Cardiac septum (tissue), 1 donor: ENCODE measurements around the gene RGL2. TPM values are rescaled to one million over a fixed set of nuclear protein-coding genes. Genes with fewer than 3 reads are reported as not detected.
"Not testable (repeated sequence)": the region's sequence is repeated elsewhere in the genome, so short reads cannot be mapped to it uniquely, and the experiment has no call there.

Experiments
- DNase-seq: peaks from one replicate; pipeline ENCODE4 v3.0.0-alpha.2; 2020; ENCODE audit warnings: low spot score
- intact Hi-C: fragments of 100-400 bp; cut with DNase I; formaldehyde crosslinking; loops from one replicate; pipeline ENCODE4 v1.14.0; 2022
- total RNA-seq: library from RNA; stranded (reverse); fragmentation: NEBNext Ultra II Directional; extraction: Animal tissue kit (Norgen Biotek cat#: 25700); gene quantifications from one replicate; pipeline ENCODE4 v1.2.1, GENCODE V29; 2021
- donor health status: DM: no; HTN: no; CAD: no.

Gene RGL2
- total RNA-seq, 1 donor from 2014 or later: 46.9 TPM

DNA sequence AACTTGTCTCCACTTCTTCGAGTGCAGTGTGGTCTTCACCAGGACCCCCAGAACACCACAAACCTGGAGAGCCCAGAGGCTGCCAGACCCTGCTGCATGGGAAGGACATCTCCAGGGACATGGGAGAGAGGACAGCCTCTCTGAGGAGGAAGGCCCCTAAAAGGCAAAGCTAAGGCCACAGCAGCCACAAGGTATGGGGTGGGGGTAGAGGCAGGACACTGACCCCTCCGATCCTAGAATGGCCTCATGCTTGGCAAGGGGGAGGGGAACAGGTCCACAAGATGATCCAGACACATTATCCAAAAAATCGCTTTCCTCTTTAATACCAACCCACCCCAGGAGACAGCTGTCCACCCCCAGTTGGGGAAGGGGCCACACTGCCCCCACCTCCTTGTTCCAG is 19.9 kb downstream of the RGL2 start:
- no peak for DNase-seq
- intact Hi-C loops: no loop called here

DNA sequence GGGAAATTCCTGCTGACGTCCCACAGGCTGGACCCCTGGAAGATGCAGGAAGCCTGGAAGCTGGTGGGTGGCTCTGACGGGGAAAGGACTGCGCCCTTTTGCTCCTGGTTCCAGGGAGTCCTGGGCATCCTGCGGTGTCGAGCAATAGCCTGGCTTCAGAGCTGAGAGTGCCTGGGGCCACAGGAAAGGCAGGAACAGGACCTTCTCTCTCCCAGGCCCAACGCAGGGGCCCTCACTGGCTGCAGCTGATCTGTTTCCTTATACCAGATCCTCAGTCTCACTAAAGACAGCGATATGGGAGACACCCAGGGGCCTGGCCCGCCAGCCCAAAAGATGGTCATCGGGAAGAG is 20.4 kb downstream of the RGL2 start:
- intact Hi-C loops: no loop called here
- no peak for DNase-seq

DNA sequence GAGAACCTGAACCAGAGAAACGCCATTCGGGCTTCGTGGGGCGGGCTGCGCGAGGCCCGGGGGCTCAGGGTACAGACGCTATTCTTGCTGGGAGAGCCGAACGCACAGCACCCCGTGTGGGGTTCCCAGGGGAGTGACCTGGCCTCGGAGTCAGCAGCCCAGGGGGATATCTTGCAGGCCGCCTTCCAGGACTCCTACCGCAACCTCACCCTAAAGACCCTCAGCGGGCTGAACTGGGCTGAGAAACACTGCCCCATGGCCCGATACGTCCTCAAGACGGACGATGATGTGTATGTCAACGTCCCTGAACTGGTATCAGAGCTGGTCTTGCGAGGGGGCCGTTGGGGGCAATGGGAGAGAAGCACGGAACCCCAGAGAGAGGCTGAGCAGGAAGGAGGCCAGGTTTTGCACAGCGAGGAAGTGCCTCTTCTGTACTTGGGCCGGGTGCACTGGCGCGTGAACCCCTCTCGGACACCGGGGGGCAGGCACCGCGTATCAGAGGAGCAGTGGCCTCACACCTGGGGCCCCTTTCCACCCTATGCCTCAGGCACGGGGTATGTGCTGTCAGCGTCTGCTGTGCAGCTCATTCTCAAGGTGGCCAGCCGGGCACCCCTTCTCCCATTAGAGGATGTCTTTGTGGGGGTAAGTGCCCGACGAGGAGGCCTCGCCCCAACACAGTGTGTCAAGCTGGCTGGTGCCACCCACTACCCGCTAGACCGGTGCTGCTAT is 20.9 kb downstream of the RGL2 start:
- intact Hi-C loops: loop anchor here (1.0 kb wide), 1 partner anchor 21 kb away; no protein-coding TSS in a partner anchor
- no peak for DNase-seq

DNA sequence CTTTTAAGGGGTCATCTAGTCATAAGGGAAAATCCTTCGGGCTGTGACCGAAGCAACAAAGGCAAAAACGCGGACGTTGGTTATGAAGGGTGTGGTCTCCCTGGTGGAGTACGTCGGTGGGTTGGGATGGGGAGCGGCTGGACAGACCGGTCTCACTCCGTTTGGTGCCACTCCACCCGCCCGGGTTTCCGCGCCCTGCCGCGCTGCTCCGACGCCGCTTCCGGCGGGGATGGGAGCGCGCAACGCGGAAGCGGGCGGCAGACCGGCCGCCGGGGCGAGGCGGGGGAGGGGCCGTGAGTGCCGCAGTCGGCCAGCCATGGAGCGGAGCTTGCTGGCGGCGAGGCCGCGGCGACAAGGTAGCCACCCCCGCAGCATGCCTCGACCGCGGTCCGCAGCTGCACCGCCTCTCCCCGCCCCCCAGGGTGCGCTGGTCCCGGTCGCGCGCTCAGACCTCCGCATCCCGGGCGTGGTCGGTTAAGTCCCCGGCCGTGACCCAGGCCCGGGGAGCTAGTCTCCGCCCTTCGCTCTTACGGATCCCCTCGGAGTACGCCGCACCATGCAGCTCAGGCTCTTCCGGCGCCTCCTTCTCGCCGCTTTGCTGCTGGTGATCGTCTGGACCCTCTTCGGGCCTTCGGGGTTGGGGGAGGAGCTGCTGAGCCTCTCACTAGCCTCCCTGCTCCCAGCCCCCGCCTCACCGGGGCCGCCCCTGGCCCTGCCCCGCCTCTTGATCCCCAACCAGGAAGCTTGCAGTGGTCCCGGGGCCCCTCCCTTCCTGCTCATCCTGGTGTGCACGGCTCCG is 21.7 kb downstream of the RGL2 start, which contains the start of gene B3GALT4:
Gene B3GALT4 (plus strand): TSS at position 260 of the 799 bp plus-strand sequence. CDS start 297 bp downstream, at position 557.
- DNase-seq: peak; percentile 90

DNA sequence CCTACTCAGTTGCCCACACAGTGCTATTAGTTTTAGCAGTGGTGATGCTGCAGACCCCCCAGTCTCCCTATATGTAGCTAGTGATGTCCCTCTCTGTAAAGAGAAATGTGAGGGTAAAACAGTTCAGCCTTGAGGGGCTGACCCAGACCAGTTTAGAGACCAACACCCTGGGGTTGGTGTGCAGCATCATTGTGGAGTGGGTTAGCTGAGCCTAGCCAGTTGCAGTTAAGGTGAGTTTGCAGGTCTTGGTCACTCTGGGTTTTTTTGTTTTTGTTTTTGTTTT is 22.2 kb downstream of the RGL2 start:
- no peak for DNase-seq
- intact Hi-C loops: no loop called here

More for the DNA sequence above, 21.7 kb downstream of the RGL2 start, which contains the start of gene B3GALT4:
- intact Hi-C loops: loop anchor here (1.0 kb wide), 1 partner anchor 22 kb away; no protein-coding TSS in a partner anchor

DNA sequence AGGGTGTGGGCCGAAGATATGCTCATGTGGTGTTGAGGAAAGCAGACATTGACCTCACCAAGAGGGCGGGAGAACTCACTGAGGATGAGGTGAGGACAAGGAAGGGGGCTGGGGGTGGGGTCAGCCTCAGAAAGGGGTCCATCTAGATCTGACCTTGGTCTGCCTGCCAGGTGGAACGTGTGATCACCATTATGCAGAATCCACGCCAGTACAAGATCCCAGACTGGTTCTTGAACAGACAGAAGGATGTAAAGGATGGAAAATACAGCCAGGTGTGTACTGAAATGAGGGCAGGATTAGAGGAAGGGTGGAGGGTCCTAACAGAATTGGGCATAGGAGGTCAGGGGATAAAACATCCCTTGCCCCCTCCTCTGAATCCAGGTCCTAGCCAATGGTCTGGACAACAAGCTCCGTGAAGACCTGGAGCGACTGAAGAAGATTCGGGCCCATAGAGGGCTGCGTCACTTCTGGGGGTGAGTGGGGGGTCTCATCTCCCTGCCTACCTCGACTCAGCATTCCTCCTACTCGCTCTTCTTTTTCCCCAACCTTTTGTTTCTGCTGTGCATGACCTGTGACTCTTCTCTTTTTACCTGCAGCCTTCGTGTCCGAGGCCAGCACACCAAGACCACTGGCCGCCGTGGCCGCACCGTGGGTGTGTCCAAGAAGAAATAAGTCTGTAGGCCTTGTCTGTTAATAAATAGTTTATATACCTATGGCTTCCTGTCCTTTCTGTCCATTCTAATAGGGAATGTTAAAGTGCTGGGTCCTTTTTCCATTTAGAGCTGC is 22.8 kb downstream of the RGL2 start:
- intact Hi-C loops, DNase-seq: not testable (repeated sequence)

DNA sequence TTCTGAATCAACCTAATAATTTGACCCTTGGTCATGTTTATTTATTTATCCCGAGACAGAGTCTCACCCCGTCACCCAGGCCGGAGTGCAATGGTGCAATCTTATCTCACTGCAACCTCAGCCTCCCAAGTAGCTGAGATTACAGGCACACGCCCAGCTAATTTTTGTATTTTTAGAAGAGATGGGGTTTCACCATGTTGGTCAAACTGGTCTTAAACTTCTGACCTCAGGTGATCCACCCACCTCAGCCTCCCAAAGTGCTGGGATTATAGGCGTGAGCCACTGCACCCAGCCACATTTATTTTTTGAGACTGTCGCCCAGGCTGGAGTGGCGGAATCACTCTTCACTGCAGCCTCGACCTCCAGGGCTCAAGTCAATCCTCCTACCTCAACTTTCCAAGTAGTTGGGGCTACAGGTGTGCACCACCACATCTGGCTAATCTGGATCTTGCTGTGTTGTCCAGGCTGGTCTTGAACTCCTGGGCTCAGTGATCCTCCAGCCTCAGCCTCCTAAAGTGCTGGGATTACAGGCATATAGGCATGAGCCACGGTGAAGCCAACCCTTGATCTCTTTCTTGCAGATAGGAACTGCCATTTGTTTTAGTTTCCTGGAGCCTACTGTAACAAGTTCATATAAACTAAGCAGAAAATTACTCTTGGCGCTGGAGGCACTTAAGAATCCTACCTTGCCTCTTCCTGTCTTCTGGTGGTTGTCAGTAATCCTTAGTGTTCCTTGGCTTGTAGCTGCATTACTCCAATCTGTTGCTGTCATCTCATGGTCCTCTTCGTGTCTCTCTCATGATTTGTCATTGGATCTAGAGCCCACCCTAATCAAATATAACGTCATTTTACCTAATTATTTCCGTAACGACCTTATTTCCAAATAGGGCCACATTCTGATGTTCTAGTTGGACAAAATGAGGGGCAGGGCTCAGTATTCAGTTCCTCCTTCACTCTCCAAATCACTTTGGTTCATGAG is 24.5 kb downstream of the RGL2 start:
- no peak for DNase-seq
- intact Hi-C loops: no loop called here

DNA sequence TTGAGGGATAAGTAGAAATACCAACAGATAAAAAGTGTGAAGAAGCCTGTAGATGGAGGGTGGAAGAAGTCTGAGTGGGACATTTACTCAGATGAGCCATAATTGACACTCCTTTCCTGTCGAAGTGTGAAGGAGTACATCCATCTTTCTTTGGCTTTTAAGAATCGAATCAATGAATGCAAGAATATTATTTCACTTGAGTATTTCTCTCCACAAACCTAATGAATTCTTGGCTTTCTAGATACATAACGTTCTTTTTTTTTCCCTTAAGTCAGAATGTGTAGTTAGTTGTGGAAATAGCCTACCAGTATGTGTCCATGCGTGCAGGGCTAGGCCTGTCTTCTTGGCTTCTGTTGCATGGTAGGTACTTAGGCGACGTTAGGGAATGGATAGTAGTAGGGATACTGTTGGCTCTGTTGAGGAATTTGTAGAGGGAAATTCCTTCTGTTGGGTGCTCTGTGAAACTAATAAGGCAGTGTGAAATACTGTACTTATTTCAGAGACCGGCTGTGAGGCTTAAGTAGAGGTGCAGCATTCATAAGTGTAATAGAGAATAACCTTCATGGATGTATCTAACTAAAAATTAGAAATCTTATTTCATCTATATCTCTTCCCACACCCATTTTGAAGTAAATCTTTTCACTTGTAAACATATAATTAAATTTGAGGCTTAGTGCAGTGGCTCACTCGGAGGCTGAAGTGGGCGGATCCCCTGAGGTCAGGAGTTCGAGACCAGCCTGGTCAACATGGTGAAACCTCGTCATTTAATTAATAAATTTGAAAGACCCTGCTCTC is 25.4 kb downstream of the RGL2 start:
- intact Hi-C loops: no loop called here
- no peak for DNase-seq

DNA sequence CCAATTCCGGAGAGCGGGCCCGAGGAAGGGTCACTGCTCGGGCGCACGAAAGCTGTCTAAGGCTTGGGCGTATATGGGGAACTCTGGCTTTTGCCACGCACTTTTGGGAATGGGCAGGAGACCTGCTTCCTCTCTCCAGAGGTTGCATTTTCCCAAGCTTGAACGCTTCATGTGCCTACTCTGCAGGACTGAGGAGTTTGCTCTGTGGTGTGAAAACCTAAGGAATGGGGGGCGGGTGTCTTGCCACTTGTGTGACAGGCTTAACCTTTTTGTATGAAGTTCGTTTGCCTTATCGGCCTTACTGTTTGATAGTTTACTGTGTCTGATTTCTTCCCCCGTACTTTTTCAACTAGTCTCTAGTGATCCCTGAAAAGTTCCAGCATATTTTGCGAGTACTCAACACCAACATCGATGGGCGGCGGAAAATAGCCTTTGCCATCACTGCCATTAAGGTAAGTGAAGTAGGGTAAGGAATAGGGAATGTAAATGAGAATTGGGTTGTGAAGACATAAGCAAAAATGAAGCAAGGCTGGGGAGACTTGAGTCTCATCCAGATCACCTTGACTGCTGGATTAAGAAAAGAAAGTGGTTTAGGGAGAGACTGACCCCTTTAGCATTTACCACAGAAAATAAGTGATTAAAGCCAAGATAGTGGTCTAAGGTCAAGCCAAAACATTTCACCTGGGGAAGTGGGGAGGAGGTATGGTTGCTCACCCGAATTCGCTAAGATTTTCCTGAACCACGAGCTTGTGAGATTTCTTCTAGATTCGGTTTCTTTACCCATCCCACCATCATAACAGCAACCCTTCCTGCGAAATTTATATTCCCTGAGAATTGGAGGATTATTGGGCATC is 26.2 kb downstream of the RGL2 start:
- no peak for DNase-seq

DNA sequence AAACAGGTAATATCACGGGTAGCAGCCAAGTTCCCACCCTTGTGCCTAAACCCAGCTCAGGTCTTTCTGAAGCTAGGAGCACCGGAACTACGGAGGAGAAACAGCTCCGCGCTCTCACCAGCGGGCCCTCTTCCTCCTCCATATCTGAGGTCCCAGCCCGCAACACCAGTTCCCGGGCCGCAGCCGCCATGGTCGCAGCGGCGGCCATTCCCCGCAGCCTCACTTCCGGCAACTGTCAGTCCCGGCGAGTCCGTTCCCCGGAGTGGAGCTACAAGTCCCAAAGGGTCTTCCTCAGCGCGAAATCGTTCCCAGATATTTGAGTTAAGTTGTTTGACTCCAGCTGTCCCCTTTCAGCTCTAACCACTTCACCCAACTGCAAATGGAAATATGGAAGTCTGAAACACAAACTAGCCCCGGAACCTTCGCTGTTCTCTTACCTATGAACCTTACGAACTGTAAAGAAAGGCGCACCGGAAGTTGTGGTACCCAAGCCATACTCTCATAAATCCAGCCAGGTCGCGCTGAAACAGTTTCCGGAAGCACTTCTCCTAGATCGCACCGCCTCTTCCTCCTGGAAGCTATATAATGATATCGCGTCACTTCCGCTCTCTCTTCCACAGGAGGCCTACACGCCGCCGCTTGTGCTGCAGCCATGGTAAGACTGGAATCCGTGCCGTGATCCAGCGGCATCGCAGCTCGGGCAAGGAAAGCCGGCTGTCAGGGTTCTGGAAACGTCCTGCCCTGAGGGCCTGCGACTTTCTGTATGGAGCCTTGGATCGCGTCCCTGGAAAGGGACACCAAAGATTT is 27.1 kb downstream of the RGL2 start, which contains the start of the genes RPS18 and VPS52:
Gene RPS18 (plus strand): TSS at position 608 of the 807 bp plus-strand sequence. CDS start 45 bp downstream, at position 653.
Gene VPS52 (minus strand): TSS at position 409 of the 807 bp plus-strand sequence. CDS start 201 bp downstream, at position 208.
- DNase-seq: peak; percentile 96
- intact Hi-C loops: loop anchor here (1.0 kb wide), 1 partner anchor 18 kb away; the partner anchor contains the start of genes PFDN6 and WDR46

More for the DNA sequence above, 26.2 kb downstream of the RGL2 start:
- intact Hi-C loops: no loop called here

DNA sequence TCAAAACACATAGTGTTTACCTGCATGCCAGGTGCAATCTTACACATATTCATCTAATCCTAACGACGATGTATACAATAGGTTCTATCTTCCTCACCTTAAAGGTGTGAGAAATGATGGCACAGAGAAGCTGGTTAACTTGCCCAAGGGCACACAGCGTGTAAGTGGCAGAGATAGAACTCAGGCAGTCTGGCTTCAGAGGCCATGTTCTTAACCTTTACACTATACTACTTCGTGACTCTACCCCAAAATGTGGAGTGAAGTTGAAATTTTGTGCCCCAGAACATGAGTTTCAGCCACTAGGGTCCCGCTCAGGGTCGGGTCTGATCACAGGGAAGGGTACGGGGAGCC is 27.6 kb downstream of the RGL2 start:
- intact Hi-C loops: loop anchor here (1.0 kb wide), 1 partner anchor 18 kb away; the partner anchor contains the start of genes PFDN6 and WDR46
- DNase-seq: no peak

DNA sequence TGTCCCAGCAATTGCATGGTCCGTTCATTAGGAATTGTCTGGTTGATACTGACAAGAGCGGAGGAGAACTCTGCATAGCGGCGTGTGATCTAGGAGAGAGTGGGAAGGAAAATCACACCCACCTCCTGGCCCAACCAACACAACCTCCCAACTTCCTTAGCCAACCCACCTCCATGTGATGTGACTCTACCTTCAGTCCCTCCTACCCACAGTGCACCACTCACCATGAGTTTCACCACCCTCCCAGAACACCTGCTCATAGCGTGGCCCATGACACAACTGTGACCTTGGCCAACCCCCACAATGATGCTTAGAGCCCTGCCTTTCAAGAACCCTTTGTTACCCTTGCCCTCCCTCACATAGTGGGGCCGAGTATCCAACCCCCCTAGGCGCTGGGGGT is 34.7 kb downstream of the RGL2 start:
- no peak for DNase-seq
- intact Hi-C loops: no loop called here

DNA sequence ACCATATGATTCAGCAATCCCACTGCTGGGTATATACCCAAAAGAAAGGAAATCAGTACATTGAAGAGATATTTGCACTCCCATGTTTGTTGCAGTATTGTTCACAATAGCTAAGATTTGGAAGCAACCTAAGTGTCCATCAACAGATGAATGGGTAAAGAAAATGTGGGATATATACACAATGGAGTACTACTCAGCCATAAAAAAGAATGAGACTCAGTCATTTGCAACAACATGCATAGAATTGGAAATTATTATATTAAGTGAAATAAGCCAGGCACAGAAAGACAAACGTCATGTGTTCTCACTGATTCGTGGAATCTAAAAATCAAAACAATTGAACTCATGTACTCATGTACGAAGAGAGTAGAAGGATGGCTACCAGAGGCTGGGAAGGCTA is 36.3 kb downstream of the RGL2 start:
- intact Hi-C loops, DNase-seq: not testable (repeated sequence)

DNA sequence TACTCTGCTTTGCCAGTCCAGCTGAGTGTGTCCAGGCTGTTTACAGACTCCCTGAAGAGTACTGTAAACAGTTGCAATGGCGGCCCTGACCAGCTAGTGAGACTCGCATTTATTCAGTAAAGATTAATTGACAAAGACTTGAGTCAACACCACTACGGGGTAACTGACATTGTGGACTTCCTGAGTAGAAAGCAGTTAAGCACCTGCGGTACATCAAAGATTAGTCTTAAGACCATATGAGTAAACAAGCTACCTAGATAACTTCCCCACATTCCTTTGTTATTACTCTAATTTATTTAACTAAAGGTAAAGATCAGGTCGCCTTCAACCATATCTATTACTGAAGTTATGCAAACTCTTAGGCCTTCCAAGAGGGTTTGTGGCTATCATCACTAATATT is 39.7 kb downstream of the RGL2 start:
- DNase-seq: no peak
- intact Hi-C loops: no loop called here

DNA sequence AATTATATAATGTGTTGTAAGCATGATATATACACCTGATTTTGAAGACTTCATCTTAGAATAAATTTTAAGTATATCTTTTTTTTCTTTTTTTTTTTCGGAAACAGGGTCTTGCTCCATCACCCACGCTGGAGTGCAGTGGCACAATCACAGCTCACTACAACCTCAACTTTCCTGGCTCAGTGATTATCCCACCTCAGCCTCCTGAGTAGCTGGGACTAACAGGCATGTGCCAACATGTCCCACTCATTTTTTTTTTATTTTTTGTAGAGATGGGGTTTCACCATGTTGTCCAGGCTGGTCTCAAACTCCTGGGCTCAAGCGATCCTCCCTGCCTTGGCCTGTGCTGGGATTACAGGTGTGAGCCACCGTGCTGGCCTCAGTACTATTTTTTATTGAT is 44.2 kb downstream of the RGL2 start:
- intact Hi-C loops: no loop called here
- no peak for DNase-seq

DNA sequence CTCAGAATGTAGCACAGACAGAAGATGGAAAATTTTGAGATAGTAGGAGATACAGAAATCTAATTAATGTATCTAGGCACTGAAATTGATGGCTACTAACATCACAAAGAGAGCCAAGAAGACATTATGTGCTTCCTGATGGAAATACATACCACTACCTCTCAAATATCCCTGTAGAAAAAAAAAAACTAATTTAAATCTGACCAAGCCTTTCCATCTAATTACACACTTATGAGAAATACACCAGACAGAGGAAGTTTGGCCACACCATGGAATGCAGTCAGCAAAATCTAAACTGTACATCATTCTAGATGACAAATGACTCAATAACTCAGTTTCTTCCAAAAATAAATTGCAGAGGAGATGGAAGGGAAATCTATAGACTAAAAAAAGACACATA is 46.0 kb downstream of the RGL2 start:
- intact Hi-C loops: no loop called here
- DNase-seq: no peak
